GM19455 (cell line): ENCODE data around the gene NEK7.
"Not testable (repeated sequence)": the region's sequence is repeated elsewhere in the genome, so short reads cannot be mapped to it uniquely, and the experiment has no call there.

Experiments
- ATAC-seq: cut with Tn5 transposase; IDR thresholded peaks from one replicate; pipeline ENCODE4 v1.9.1; 2021; ENCODE audit not compliant: unreplicated experiment

NEK7 gene

GRCh38 chr1:198168227-198168626, 11.4 kb downstream of the NEK7 start:
- ATAC-seq = no peak

- ATAC-seq = no peak
Measured at GRCh38 chr1:198169672-198170071, 12.9 kb downstream of the NEK7 start.

GRCh38 chr1:198171667-198172540, 15.1 kb downstream of the NEK7 start:
- ATAC-seq = no peak

- ATAC-seq = no peak
Measured at GRCh38 chr1:198173832-198174231, 17.0 kb downstream of the NEK7 start.

- ATAC-seq = no peak
Measured at GRCh38 chr1:198174297-198174696, 17.5 kb downstream of the NEK7 start.

DNA sequence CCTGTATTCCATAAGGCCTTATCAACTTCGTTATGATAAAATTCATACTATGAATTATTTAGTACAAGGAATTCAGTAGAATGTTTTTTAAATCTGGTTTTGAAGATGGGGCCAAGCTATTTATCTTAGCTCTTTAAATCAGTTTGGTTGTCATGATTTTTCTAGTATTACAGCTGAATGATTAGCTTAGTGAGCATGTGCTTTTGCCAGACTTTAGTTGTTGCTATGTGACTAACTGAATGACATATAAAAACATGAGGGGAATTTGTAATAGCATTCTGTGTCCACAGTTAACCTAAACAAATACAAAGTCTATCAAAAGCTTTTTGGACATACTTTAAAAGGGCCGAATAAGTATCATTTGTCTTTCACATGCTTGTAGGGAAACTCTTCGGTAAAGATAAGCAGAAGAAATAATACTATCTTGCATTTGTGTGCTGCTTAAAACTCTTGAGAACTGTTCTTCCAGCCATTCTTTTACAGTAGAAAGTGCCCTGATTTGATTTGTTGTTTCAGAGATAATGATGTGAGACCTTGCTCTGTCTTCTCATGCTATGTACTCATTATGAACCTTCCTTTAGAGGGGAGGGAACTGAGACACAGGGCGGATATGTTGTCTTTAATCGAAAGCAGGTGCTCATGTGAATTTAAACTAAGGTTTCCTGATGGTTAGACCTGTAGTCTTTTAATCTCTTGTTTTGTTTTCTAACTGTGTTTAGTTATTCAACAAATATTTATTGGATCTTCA, 18.8 kb downstream of the NEK7 start:
- ATAC-seq = no peak

- ATAC-seq = no peak
Measured at GRCh38 chr1:198176179-198176578, 19.4 kb downstream of the NEK7 start.

DNA sequence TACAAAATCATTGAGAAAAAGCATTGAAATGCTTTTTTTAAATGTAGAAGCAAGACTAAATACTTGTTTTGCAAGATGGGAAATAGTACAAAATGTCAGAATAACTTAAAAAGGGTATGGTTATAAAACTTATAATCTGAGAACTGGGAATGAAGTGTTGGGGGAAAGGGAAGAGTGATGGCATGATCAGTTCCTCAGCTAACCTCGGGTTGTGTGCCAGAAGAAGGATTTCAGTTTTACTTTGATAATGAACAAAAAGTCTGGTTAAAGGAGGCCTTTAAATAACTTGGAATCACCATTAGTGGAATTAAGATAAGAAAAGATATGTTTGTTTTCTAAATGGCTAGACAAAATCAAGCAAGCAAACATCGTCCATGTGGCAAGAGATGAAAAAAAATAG, 20.7 kb downstream of the NEK7 start:
- ATAC-seq = no peak

- ATAC-seq = no peak
Measured at GRCh38 chr1:198178615-198179014, 21.8 kb downstream of the NEK7 start.

- no peak for ATAC-seq
Measured at GRCh38 chr1:198179556-198179981, 22.8 kb downstream of the NEK7 start.

DNA sequence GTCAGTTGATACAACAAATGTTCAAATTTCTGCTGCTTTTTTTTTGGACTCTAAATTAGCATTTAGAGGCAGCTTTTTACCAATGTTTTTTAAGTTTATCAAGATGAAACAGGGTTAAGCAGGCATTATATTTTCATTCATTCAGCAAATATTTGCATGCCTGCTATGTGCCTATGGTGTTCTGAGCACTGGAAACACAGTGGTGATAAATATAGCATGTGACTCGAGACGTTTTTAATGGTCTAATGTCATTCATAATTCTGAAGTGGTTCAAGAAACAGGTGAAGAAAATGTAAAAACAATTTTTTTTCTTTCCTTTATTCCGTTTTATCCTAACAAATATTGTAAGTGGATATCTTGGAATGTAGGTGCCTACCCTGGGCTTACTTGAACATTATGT, 26.8 kb downstream of the NEK7 start:
- ATAC-seq = no peak

- no peak for ATAC-seq
Measured at GRCh38 chr1:198184516-198184915, 27.7 kb downstream of the NEK7 start.

DNA sequence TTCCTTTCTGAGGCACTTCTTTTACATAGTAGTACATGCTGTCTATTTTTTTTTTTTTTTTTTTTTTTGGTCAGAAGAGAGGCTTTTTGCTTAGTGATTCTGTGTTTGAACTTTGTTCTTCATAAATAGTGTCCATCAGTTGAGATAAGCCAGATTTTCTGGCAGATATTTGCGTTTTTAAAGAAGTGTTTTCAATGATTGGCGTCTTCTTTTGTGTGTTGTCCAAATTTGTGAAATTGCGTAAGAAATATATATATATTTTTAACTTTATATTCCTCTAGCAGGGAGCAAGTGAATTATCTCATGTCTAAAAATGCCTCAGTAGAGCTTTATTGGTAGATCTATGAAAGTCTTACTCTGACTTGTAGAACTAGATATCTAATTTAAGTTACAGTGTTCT, 28.3 kb downstream of the NEK7 start:
- no peak for ATAC-seq

- peak; percentile 38 for ATAC-seq
Measured at GRCh38 chr1:198185759-198186158, 29.0 kb downstream of the NEK7 start.

GRCh38 chr1:198186916-198187580, 30.2 kb downstream of the NEK7 start:
- ATAC-seq = no peak

DNA sequence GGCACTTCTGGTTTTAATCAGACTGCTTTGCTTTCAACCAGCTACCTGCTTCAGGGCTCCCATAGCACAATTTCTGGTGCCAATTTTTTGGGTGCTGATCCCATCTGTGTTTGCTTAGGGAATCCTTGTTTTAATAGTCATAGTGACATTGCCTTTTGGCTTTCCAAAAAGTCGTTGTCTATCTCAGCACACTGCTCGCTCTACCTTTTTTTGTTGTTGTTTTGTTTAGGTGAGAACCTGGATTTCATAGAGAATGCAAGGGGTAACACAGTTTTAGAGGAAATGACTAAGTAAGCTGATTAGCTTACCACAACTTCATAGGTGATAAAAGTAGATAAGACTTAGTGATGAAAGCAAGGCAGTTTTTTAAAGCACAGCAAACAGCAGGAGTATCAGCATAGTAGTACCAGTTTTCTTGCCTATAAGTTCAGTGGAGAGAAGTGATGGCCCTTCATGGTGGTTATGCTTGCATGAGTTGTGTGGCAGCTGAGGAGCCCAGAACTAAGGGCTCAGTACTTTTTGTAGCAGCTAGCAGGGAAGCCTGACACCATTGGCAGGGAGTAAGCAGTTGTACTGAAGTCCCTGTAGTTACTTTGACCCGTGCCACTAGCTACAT, 31.3 kb downstream of the NEK7 start:
- no peak for ATAC-seq

DNA sequence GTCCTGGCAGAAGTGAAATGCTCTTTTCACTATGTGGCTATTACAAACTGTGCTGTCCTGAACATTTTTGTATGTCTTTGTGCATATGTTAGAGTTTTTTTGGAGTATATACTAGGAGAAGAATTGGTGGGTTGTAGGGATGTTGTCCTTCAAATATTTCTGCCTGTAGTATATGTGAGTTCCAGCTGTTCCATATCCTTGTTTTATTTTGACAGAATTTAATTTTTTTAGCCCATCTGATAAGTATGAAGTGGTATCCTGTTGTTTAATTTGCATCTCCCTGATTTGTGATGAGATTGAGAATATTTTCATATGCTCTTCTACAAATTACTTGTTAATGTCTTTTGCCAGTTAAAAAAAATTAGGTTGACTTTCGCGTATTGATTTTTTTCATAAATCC, 34.3 kb downstream of the NEK7 start:
- ATAC-seq = no peak

DNA sequence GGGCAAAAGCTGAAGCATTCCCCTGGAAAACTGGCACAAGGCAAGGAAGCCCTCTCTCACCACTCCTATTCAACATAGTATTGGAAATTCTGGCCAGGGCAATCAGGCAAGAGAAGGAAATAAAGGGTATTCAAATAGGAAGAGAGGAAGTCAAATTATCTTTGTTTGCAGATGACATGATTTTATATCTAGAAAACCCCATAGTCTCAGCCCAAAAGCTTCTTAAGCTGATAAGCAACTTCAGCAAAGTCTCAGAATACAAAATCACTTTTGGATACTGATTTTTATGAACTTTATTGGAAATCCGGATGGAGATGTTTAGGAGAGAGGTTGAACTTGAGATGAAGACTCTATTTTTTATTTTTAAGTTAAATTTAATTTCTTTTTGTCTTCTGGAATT, 37.1 kb downstream of the NEK7 start:
- not testable (repeated sequence) for ATAC-seq

- no peak for ATAC-seq
Measured at GRCh38 chr1:198196630-198197029, 39.8 kb downstream of the NEK7 start.

GRCh38 chr1:198197285-198197684, 40.5 kb downstream of the NEK7 start:
- no peak for ATAC-seq

GRCh38 chr1:198199105-198199504, 42.3 kb downstream of the NEK7 start:
- ATAC-seq = no peak
